Transverse colon (tissue), 1 donor: ENCODE measurements around the gene ARL4C.

ENCODE experiments used
- EP300 ChIP-seq: sonication (generic); formaldehyde crosslinking; IDR thresholded peaks from one replicate; pipeline ENCODE4 v1.6.1; 2017; ENCODE audit warnings: antibody characterized with exemption, low read depth
- POLR2A ChIP-seq: fragments of 450-650 bp; IDR thresholded peaks from one replicate; pipeline ENCODE4 v1.6.1; 2016; ENCODE audit warnings: antibody characterized with exemption, mild to moderate bottlenecking, moderate library complexity

- TF ChIP-seq EP300 (no peak), POLR2A (no peak)
These were observed 44.8 kb downstream of the ARL4C start for GRCh38 chr2:234451852-234452625.
